A549 (cell line): ENCODE measurements around the gene SLCO2A1. TPM values are rescaled to one million over a fixed set of nuclear protein-coding genes. Genes with fewer than 3 reads are reported as not detected.

ENCODE experiments used
- ATAC-seq, 2 experiments: fragments of 200-7000 bp in 1 of 2; fragments of >200 bp in 1 of 2; cut with Nextera tagmentation in 1 of 2; cut with Tn5 transposase in 1 of 2; 3 replicates each; pipeline versions ENCODE4 v1.8.0 to v1.9.1; 2018 to 2020; ENCODE audit warnings: mild to moderate bottlenecking in 1 of 2, moderate library complexity in 1 of 2
- CTCF ChIA-PET: fragments of 300-600 bp; sonication (Branson Sonifier 250); formaldehyde crosslinking; extraction: SDS; loops from one replicate; lab custom pipeline; 2021; ENCODE audit warnings: antibody characterized with exemption, inconsistent platforms; lab: Yijun Ruan, JAX
- POLR2A ChIA-PET: fragments of 350-600 bp; formaldehyde crosslinking; extraction: SDS; loops from one replicate; lab custom pipeline; 2021; ENCODE audit warnings: antibody characterized with exemption, inconsistent platforms; lab: Yijun Ruan, JAX
- DNase-seq, 2 experiments: peaks; one replicate each; pipeline versions ENCODE4 v3.0.0 to v3.0.0-alpha.2; 2011 to 2016; ENCODE audit warnings: low read depth in 1 of 2, low spot score in 1 of 2
- FAIRE-seq: peaks from 2 replicates; lab custom pipeline; 2011; peaks lifted over from hg19 to GRCh38; lab: Jason Lieb, UNC
- H3K27ac ChIP-seq, 2 experiments: fragments of >200 bp; sonication (Bioruptor Twin); formaldehyde crosslinking; 3 replicates each; pipeline ENCODE4 v1.5.1; 2016 to 2017
- H3K4me1 ChIP-seq: fragments of >200 bp; sonication (Bioruptor Twin); formaldehyde crosslinking; 3 replicates; pipeline ENCODE4 v1.6.1; 2016
- H3K4me2 ChIP-seq: fragments of >200 bp; sonication (Bioruptor Twin); formaldehyde crosslinking; 3 replicates; pipeline ENCODE4 v1.6.1; 2016
- H3K4me3 ChIP-seq: fragments of >200 bp; sonication (Bioruptor Twin); formaldehyde crosslinking; 3 replicates; pipeline ENCODE4 v1.5.1; 2016
- H3K9me3 ChIP-seq: fragments of >200 bp; sonication (Bioruptor Twin); formaldehyde crosslinking; 3 replicates; pipeline ENCODE4 v1.6.1; 2016
- BHLHE40 ChIP-seq: IDR thresholded peaks from 2 replicates; pipeline ENCODE4 v1.6.1; 2012; ENCODE audit warnings: low read depth, low read length, inconsistent platforms
- CBX8 ChIP-seq: fragments of 200-600 bp; sonication (generic); IDR thresholded peaks from 2 replicates; pipeline ENCODE4 v1.6.1; 2016
- CHD2 ChIP-seq: fragments of 150-350 bp; IDR thresholded peaks from 2 replicates; pipeline ENCODE4 v1.6.1; 2014; ENCODE audit warnings: low read length; ENCODE audit not compliant: partially characterized antibody
- CHD4 ChIP-seq: fragments of 200-600 bp; sonication (generic); IDR thresholded peaks from 2 replicates; pipeline ENCODE4 v1.6.1; 2016; ENCODE audit warnings: antibody characterized with exemption, mild to moderate bottlenecking, borderline replicate concordance
- EHF ChIP-seq: fragments of 250-450 bp; sonication (Bioruptor Pico); IDR thresholded peaks from 2 replicates; pipeline ENCODE4 v1.5.0; 2020; ENCODE audit warnings: mild to moderate bottlenecking
- ELK1 ChIP-seq: fragments of 150-350 bp; IDR thresholded peaks from 2 replicates; pipeline ENCODE4 v1.6.1; 2014; ENCODE audit warnings: low read depth, mild to moderate bottlenecking, low read length
- ESRRA ChIP-seq: fragments of 150-350 bp; IDR thresholded peaks from 2 replicates; pipeline ENCODE4 v1.6.1; 2014; ENCODE audit warnings: mild to moderate bottlenecking, low read length, borderline replicate concordance
- FOSB ChIP-seq: fragments of 250-450 bp; sonication (Bioruptor Pico); IDR thresholded peaks from 2 replicates; pipeline ENCODE4 v1.5.0; 2020; ENCODE audit warnings: mild to moderate bottlenecking, moderate library complexity
- FOSL2 ChIP-seq, 2 experiments: fragments of 450-650 bp in 1 of 2; fragments of >200 bp in 1 of 2; sonication (Bioruptor Twin) in 1 of 2; formaldehyde crosslinking; IDR thresholded peaks; 2 replicates each; pipeline versions ENCODE4 v1.5.0 to v1.6.1; 2016 to 2020; ENCODE audit warnings: mild to moderate bottlenecking in 1 of 2, moderate library complexity in 1 of 2
- FOXS1 ChIP-seq: fragments of 250-450 bp; sonication (Bioruptor Pico); IDR thresholded peaks from 2 replicates; pipeline ENCODE4 v1.5.0; 2020; ENCODE audit warnings: mild to moderate bottlenecking, moderate library complexity
- HOXA7 ChIP-seq: fragments of 250-450 bp; sonication (Bioruptor Pico); IDR thresholded peaks from 2 replicates; pipeline ENCODE4 v1.5.0; 2020; ENCODE audit warnings: mild to moderate bottlenecking, moderate library complexity
- HOXB13 ChIP-seq: fragments of 250-450 bp; sonication (Bioruptor Pico); IDR thresholded peaks from 2 replicates; pipeline ENCODE4 v1.5.0; 2020; ENCODE audit warnings: low read depth, mild to moderate bottlenecking, moderate library complexity
- JUN ChIP-seq, 2 experiments: fragments of >200 bp; sonication (Bioruptor Twin); formaldehyde crosslinking; IDR thresholded peaks; 2 replicates in 1 of 2; 3 replicates in 1 of 2; pipeline ENCODE4 v1.6.1; 2016 to 2017
- MAX ChIP-seq: IDR thresholded peaks from 2 replicates; pipeline ENCODE4 v1.6.1; 2012
- NFE2L2 ChIP-seq: fragments of 150-350 bp; conservative IDR thresholded peaks from 2 replicates; pipeline ENCODE4 v1.6.1; 2014; ENCODE audit warnings: low read length
- PHF8 ChIP-seq: fragments of 200-600 bp; sonication (generic); IDR thresholded peaks from 2 replicates; pipeline ENCODE4 v1.6.1; 2016; ENCODE audit warnings: low read depth, mild to moderate bottlenecking, antibody characterized with exemption, moderate library complexity, borderline replicate concordance
- POLR2A ChIP-seq: IDR thresholded peaks from 2 replicates; pipeline ENCODE4 v1.6.1; 2012; ENCODE audit warnings: mild to moderate bottlenecking, low read length
- RAD21 ChIP-seq, 2 experiments: fragments of >200 bp in 1 of 2; sonication (Bioruptor Twin) in 1 of 2; formaldehyde crosslinking in 1 of 2; IDR thresholded peaks in 1 of 2; conservative IDR thresholded peaks in 1 of 2; 2 replicates in 1 of 2; 3 replicates in 1 of 2; pipeline ENCODE4 v1.6.1; 2012 to 2018; ENCODE audit warnings: inconsistent platforms in 1 of 2
- SMC3 ChIP-seq: fragments of >200 bp; sonication (Bioruptor Twin); formaldehyde crosslinking; IDR thresholded peaks from 3 replicates; pipeline ENCODE4 v1.6.1; 2018; ENCODE audit warnings: inconsistent platforms
- TFCP2L1 ChIP-seq: fragments of 250-450 bp; sonication (Bioruptor Pico); IDR thresholded peaks from 2 replicates; pipeline ENCODE4 v1.5.0; 2021; ENCODE audit warnings: mild to moderate bottlenecking
- ZFP36 ChIP-seq: fragments of 450-650 bp; IDR thresholded peaks from 2 replicates; pipeline ENCODE4 v1.6.1; 2014; ENCODE audit warnings: borderline replicate concordance; ENCODE audit not compliant: partially characterized antibody
- ZSCAN20 ChIP-seq: fragments of 250-450 bp; sonication (Bioruptor Pico); IDR thresholded peaks from 2 replicates; pipeline ENCODE4 v1.8.0; 2022; ENCODE audit warnings: mild to moderate bottlenecking, moderate library complexity
- WGBS: methylation state at CpG from one replicate; pipeline ENCODE4 v1.1.6; 2017; ENCODE audit errors: missing lambda C conversion rate; 5-methylcytosine and 5-hydroxymethylcytosine counted together
- polyA plus RNA-seq, 4 experiments: library from polyadenylated mRNA; depleted of rRNA in 3 of 4; stranded (reverse); fragments of >200 nt; fragmentation: RNase III in 1 of 4; extraction: RNeasy Plus Mini Kit Qiagen cat#74134 plus additional on column Dnase treatment in 1 of 4; gene quantifications; 2 replicates in 3 of 4; 3 replicates in 1 of 4; pipeline ENCODE4 v1.2.3, GENCODE V29; 2011 to 2017
- TF ChIP-seq, protein P1 (sequence below): fragments of >200 bp; sonication (Bioruptor Twin); formaldehyde crosslinking; IDR thresholded peaks from 3 replicates; pipeline ENCODE4 v1.5.1; 2016

The SLCO2A1 gene
- polyA plus RNA-seq, 2 of the 4 experiments (the other 2 are of a cell fraction): 0.12 TPM; not detected in 1

- Histone ChIP-seq H3K4me1 (no peaks in the 10 kb centered on the region), H3K27ac (no peak overlapping the region), H3K9me3 (no peaks in the 10 kb centered on the region), H3K4me2 (no peak overlapping the region), H3K4me3 (no peak overlapping the region)
- ChIA-PET POLR2A (no interaction called here), CTCF (interaction anchor here (0.7 to 5.1 kb wide), 14 partner anchors 10 to 372 kb away, joined by 3 to 49 read pairs (median 4); no protein-coding TSS in a partner anchor)
- FAIRE-seq: no peak
- 9% methylated on average over 1 of the region's 1 CpG for WGBS
- peak in 1 of 2 experiments; percentile 63; a peak in 3 of 6 replicates for ATAC-seq
- DNase-seq: peak; percentile 17 to 58
- TF ChIP-seq FOSL2 (IDR thresholded peaks at IDR 0.05) (no peak), FOSL2 (CRISPR knock-in tag; IDR thresholded peaks at IDR 0.05) (no peak), RAD21 (conservative IDR thresholded peaks at IDR 0.05 in 1 of 2, IDR thresholded peaks at IDR 0.05 in 1 of 2) (peak; percentile 72 to 75), ELK1 (no peak), FOXS1 (CRISPR knock-in tag) (no peak), POLR2A (no peak), SMC3 (peak; percentile 64), FOSB (CRISPR knock-in tag) (no peak)
- TF ChIP-seq, protein P1, sequence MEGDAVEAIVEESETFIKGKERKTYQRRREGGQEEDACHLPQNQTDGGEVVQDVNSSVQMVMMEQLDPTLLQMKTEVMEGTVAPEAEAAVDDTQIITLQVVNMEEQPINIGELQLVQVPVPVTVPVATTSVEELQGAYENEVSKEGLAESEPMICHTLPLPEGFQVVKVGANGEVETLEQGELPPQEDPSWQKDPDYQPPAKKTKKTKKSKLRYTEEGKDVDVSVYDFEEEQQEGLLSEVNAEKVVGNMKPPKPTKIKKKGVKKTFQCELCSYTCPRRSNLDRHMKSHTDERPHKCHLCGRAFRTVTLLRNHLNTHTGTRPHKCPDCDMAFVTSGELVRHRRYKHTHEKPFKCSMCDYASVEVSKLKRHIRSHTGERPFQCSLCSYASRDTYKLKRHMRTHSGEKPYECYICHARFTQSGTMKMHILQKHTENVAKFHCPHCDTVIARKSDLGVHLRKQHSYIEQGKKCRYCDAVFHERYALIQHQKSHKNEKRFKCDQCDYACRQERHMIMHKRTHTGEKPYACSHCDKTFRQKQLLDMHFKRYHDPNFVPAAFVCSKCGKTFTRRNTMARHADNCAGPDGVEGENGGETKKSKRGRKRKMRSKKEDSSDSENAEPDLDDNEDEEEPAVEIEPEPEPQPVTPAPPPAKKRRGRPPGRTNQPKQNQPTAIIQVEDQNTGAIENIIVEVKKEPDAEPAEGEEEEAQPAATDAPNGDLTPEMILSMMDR: peak; percentile 67
These were observed 99.3 kb downstream of the SLCO2A1 start for GRCh38 chr3:133930341-133930933.

DNA sequence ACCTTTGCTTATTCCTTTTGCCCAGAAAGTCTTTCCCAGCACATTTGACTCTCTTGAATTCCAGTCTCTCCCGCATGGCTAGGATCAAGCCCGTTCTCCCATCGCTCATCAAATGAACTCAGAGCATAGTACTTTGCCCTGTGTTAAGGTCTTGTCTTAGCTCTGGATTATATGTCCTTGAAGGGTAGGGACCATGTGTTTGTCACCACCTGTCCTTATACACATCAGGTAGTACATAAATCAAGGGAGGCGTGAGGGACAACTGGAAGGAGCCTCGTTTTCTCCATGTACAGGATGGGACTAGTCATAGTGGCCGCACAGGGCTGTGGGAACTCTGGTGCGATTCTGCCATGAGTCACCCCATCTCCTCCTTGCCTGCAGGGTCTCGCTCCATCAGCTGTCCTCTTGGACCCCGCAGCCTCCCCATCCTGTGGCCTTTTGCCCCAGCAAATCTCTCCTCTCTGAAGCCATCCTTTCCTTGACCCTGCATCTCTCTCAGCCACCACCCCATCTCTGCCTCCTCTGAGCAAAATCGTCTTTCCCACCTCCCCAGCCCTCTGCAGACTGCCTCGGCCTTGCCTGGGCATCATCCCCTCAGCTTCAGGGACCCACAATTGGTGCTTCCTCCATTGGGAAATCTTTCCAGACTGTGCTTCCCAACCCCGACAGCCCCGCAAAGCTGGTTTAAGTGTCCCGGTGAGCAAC is 100.7 kb downstream of the SLCO2A1 start:
- Histone ChIP-seq H3K27ac (no peak overlapping the region), H3K4me1 (no peaks in the 10 kb centered on the region)
- FAIRE-seq (no peak), DNase-seq (no peak), ATAC-seq (no peak)
- TF ChIP-seq ZSCAN20 (CRISPR knock-in tag) (no peak), NFE2L2 (no peak), FOSB (CRISPR knock-in tag) (no peak), MAX (no peak), BHLHE40 (no peak), TFCP2L1 (no peak), CHD2 (no peak), HOXA7 (no peak), PHF8 (no peak), ZFP36 (no peak), EHF (CRISPR knock-in tag) (no peak), CBX8 (no peak), JUN (IDR thresholded peaks at IDR 0.05) (no peak), HOXB13 (CRISPR knock-in tag) (no peak), ESRRA (no peak), ELK1 (no peak), CHD4 (no peak)
- TF ChIP-seq, all 56 proteins: peak for 0
- 66% methylated on average over 14 of the region's 14 CpGs for WGBS
- ChIA-PET POLR2A (no interaction called here), CTCF (interaction anchor here (1.3 to 5.1 kb wide), 6 partner anchors 11 to 282 kb away, joined by 3 to 49 read pairs (median 6); no protein-coding TSS in a partner anchor)
- no peaks in the 10 kb centered on the region for H3K9me3 ChIP-seq
- no peak overlapping the region for H3K4me2 ChIP-seq
- H3K4me3 ChIP-seq: no peak overlapping the region
